Measurements from ENCODE around the gene CGB8. TPM values are rescaled to one million over a fixed set of nuclear protein-coding genes. Genes with fewer than 3 reads are reported as not detected.

The CGB8 gene
- total RNA-seq, 1 donor from 2014 or later, result 1.2 TPM

DNA sequence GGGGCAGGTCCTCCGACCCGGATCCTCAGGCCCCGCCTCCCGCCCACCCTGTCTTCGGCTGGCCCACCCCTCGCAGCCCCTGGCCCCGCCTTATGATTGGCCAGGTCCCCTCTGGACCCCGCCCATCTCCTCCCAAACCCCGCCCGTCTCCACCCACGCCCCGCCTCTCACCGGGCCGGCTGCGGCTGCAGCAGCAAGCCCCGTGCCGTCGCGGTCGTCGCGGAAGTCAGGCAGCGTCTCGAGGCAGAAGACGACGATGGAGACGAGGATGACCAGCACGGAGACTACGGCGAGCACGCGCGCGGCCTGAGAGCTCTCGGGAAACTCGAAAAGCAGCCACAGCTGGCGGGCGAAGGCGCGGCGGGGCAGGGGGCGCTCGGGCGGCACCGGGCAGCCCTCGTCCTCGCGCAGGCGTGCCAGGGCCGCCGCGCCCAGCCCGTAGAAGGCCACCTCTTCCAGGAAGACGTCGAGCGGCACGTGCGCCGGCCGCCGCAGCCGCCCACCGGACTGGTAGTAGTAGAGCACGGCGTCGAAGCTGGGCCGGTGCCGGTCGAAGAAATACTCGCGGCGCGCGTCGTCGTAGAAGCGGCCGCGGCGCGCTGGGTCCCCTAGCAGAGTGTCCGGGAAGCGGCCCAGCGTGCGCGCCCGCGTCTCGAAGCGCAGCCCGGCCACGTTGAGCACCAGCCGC lies 23.1 kb upstream of the CGB8 start:
- H3K4me3 ChIP-seq (ENCODE audit: low read depth, low read length), result no peak overlapping the region
- DNase-seq (ENCODE audit: low read depth), result no peak
- TF ChIP-seq, protein P1, sequence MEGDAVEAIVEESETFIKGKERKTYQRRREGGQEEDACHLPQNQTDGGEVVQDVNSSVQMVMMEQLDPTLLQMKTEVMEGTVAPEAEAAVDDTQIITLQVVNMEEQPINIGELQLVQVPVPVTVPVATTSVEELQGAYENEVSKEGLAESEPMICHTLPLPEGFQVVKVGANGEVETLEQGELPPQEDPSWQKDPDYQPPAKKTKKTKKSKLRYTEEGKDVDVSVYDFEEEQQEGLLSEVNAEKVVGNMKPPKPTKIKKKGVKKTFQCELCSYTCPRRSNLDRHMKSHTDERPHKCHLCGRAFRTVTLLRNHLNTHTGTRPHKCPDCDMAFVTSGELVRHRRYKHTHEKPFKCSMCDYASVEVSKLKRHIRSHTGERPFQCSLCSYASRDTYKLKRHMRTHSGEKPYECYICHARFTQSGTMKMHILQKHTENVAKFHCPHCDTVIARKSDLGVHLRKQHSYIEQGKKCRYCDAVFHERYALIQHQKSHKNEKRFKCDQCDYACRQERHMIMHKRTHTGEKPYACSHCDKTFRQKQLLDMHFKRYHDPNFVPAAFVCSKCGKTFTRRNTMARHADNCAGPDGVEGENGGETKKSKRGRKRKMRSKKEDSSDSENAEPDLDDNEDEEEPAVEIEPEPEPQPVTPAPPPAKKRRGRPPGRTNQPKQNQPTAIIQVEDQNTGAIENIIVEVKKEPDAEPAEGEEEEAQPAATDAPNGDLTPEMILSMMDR (conservative IDR thresholded peaks at IDR 0.05; ENCODE audit: low read depth, low read length), result no peak

DNA sequence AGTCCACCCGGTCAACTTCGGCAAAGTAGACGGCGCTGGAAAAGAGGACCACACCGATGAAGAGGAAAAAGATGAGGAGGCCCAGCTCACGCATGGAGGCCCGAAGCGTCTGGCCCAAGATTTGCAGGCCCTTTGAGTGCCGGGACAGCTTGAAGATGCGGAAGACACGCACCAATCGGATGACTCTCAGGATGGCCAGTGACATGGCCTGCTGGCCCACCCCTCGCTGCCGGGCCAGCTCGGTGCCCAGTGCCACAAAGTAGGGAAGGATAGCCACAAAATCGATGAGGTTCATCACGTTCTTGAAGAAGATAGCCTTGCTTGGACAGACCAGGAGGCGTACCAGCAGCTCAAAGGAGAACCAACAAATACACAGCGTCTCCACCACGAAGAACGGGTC lies 21.5 kb upstream of the CGB8 start:
- TF ChIP-seq, protein P1 (conservative IDR thresholded peaks at IDR 0.05; ENCODE audit: low read depth, low read length), result no peak
- no peak overlapping the region for H3K4me3 ChIP-seq (ENCODE audit: low read depth, low read length)
- no peak for DNase-seq (ENCODE audit: low read depth)

DNA sequence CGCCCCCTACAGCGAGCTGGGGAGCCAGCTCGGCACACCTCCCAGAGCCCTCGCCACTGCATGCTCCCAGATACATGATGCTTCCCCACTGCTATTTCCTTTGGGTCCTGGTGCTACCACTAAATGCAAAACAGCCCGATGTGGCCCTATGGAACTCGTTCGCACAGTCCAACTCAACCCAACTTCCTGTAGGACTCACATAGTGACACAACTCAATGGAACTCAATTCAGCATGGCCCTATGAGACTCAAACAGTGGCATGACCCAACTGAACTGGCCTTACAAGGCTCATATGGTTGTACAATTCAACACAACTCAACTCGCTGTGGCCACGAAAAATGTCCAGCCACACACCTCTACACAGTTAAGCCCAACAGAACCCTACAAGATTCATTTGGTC lies 20.1 kb upstream of the CGB8 start:
- no peak overlapping the region for H3K4me3 ChIP-seq (ENCODE audit: low read depth, low read length)
- TF ChIP-seq, protein P1 (conservative IDR thresholded peaks at IDR 0.05; ENCODE audit: low read depth, low read length), result no peak
- DNase-seq (ENCODE audit: low read depth), result no peak

DNA sequence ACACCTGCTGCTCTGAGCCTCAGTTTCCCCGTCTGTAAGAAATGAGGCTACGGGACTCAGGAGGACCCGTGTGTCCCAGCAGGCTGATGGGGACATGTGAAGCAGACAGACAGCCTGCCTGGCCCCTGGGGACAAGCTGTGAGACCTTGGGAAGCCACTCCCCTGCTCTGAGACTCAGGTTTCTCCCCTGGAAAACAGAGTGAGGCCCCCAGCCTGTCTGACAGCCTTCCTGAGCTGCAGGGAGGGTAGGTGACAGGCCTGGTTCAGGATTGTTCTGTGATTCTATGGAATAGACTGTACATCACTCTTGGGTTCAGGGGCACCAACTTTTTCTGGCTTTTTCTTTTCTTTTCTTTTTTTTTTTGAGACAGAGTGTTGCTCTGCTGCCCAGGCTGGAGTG lies 18.6 kb upstream of the CGB8 start:
- TF ChIP-seq, protein P1 (conservative IDR thresholded peaks at IDR 0.05; ENCODE audit: low read depth, low read length), result no peak
- no peak overlapping the region for H3K4me3 ChIP-seq (ENCODE audit: low read depth, low read length)
- no peak for DNase-seq (ENCODE audit: low read depth)

DNA sequence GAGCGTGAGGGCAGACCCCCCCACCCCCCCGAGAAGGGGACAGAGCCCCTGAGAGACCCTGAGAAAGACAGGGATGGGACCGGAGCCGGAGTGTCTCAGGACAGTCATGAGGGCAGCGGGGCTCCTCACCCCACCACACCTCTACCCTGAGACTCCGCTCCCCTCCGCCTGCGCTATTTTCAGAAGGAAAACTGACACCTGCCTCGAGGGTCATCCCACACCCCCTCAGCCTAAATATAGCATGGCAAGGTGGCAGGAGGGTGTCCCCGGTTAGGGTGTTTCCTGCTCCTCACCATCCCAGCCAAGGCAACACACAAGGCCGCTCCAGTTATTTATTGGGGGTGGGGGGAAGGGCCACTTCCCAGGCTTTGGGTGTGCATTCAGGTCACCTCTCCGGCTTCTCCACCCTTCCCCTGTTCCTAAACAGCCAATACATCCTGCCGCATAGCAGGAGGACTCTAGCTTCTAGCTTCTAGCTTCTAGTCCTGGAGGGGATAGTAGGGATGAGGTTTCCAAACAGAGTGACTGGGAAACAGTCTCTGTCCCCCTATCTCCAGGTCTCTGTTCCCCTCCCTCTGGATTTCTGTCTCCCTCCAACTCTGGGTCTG lies 17.1 kb upstream of the CGB8 start:
- no peak overlapping the region for H3K4me3 ChIP-seq (ENCODE audit: low read depth, low read length)
- TF ChIP-seq, protein P1 (conservative IDR thresholded peaks at IDR 0.05; ENCODE audit: low read depth, low read length), result no peak
- no peak for DNase-seq (ENCODE audit: low read depth)

DNA sequence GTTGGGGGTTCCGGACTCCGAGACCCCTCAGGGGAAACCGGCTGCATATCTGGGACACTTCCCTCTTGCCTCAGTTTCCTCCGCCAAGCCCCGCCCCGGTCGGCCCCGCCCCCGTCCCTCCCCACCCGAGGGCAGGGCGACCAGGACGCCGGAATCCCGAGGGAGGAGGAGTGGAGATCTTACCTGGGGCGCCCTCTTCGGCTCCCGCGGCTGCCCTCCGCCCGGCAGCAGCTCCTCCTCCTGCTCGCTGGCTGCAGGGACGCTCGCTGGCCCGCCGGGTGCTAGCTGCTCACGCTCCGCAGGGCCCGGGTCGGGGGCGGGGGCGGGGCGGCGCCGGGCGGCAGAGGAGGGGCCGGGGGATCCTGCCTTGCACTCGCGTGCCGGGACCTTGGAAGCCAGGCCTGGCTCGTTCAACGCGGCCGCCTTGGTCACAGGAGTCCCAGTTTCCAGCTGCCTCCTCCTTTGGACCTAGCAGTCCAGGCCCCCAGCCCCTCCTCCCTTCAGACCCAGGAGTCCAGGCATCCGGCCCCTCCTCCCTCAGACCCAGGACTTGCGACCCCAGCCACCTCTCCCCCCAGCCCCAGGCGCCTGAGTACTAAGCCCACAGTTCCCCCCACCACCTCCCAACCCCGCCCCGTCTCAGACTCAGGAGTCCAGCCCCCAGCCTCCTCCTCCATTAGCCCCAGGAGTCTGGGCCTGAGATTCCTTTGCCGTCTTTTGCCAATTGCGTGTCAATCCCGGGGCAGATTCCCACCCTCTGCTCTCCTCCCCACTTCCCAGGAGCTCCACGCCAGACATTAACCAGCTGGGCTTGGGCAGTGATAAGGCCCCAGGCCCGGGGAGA lies 16.1 kb upstream of the CGB8 start, which contains the start of gene NTF4:
TSS of gene NTF4 (minus strand) at position 51 of the 844 bp plus-strand sequence. CDS start 2,821 bp downstream, outside the sequence.
- no peak for DNase-seq (ENCODE audit: low read depth)
- TF ChIP-seq, protein P1 (conservative IDR thresholded peaks at IDR 0.05; ENCODE audit: low read depth, low read length), result no peak
- H3K4me3 ChIP-seq (ENCODE audit: low read depth, low read length), result no peak within 1 kb of the TSS

Measured in epithelial cell of proximal tubule (primary cell).